Adrenal gland (tissue), 5 donors: ENCODE data around the gene PPFIA1.

ENCODE experiments used
- POLR2A ChIP-seq, 2 donors: fragments of 450-650 bp; IDR thresholded peaks; one replicate each; pipeline ENCODE4 v1.6.1; 2017; ENCODE audit warnings: antibody characterized with exemption in 2 of 2, mild to moderate bottlenecking in 2 of 2, moderate library complexity in 1 of 2
- TF ChIP-seq, protein P1 (sequence below), 6 experiments: fragments of 450-650 bp in 4 of 6; fragments of 200-600 bp in 2 of 6; sonication (generic) in 1 of 6; IDR thresholded peaks; 1 replicate in 5 of 6; 2 replicates in 1 of 6; pipeline versions ENCODE4 v1.5.1 to v1.8.0; 2016 to 2021; ENCODE audit warnings: antibody characterized with exemption in 6 of 6, mild to moderate bottlenecking in 2 of 6, moderate library complexity in 1 of 6
- donor health status: DM: no; HTN: no; CAD: no.

DNA sequence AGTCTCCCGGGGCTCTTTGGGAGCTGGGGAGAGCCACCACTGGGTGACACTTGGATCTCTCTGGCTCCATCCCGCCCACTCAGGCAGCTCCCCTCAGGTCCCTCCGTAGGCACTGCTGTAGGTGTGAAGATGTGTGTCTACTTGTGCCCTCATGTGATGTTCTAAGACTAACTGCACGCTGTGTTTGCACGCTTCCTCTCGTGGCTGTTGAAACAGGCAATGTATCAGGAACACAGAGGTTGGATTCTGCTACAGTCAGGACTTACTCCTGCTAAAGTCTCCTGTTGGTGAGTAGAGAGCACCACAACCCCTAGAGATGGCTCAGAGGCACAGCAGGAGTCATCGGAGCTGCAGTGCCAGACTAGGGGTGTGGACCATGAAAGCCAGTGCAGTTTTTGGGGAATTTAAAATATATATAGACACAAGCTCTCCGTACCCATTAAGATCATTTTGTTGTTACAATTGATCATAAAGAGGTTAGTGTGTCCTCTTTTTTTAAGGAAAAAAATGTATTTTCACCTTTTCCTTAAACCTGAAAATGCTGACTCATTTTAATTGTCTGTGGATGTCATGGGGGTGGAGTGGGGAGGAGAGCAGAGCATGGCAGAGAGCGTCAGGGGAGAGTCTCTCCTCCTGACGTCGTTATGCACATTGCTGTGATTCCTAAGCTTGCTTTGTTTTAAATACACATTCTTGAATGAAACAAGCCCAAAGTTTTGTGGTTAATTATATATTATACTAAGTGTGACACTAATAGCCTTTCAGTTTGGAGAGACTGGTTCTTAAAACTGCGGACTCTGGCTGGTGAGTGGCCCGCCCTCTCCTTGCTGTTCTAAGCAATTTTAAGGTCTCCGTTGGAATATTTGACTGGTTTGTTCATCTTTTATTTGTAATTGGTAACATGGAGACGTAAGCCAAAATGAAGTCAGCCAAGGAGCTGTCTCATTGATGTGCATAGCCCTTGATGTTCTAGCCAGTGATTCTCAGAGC is 111.7 kb downstream of the PPFIA1 start:
- TF ChIP-seq POLR2A (IDR thresholded peaks at IDR 0.05): no peak
- TF ChIP-seq, protein P1, sequence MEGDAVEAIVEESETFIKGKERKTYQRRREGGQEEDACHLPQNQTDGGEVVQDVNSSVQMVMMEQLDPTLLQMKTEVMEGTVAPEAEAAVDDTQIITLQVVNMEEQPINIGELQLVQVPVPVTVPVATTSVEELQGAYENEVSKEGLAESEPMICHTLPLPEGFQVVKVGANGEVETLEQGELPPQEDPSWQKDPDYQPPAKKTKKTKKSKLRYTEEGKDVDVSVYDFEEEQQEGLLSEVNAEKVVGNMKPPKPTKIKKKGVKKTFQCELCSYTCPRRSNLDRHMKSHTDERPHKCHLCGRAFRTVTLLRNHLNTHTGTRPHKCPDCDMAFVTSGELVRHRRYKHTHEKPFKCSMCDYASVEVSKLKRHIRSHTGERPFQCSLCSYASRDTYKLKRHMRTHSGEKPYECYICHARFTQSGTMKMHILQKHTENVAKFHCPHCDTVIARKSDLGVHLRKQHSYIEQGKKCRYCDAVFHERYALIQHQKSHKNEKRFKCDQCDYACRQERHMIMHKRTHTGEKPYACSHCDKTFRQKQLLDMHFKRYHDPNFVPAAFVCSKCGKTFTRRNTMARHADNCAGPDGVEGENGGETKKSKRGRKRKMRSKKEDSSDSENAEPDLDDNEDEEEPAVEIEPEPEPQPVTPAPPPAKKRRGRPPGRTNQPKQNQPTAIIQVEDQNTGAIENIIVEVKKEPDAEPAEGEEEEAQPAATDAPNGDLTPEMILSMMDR (IDR thresholded peaks at IDR 0.05): peak in 1 of 6 experiments; percentile 15
